Osteocyte (in vitro differentiated cells): ENCODE data around the gene GPR146. TPM values are rescaled to one million over a fixed set of nuclear protein-coding genes. Genes with fewer than 3 reads are reported as not detected.
"Not testable (repeated sequence)": the region's sequence is repeated elsewhere in the genome, so short reads cannot be mapped to it uniquely, and the experiment has no call there.

Experiments
- DNase-seq: peaks from one replicate; pipeline ENCODE4 v3.0.0; 2021; ENCODE audit warnings: mixed read lengths; ENCODE audit not compliant: unreplicated experiment; ENCODE audit errors: extremely low spot score
- H3K27ac Mint-ChIP-seq: one replicate; pipeline ENCODE4 v1.8.0; 2021; ENCODE audit warnings: mild to moderate bottlenecking, mixed read lengths; ENCODE audit not compliant: unreplicated experiment
- H3K27me3 Mint-ChIP-seq: one replicate; pipeline ENCODE4 v1.8.0; 2021; ENCODE audit warnings: mixed read lengths; ENCODE audit not compliant: unreplicated experiment
- H3K36me3 Mint-ChIP-seq: one replicate; pipeline ENCODE4 v1.8.0; 2021; ENCODE audit warnings: mixed read lengths; ENCODE audit not compliant: unreplicated experiment
- H3K4me1 Mint-ChIP-seq: one replicate; pipeline ENCODE4 v1.8.0; 2021; ENCODE audit warnings: mixed read lengths; ENCODE audit not compliant: unreplicated experiment
- H3K4me3 Mint-ChIP-seq: one replicate; pipeline ENCODE4 v1.8.0; 2021; ENCODE audit warnings: mild to moderate bottlenecking, moderate library complexity, mixed read lengths; ENCODE audit not compliant: unreplicated experiment
- H3K9me3 Mint-ChIP-seq: one replicate; pipeline ENCODE4 v1.8.0; 2021; ENCODE audit warnings: mixed read lengths; ENCODE audit not compliant: unreplicated experiment
- total RNA-seq: library from RNA; stranded (reverse); gene quantifications from 2 replicates; pipeline ENCODE4 v1.2.1, GENCODE V29; 2021
- TF ChIP-seq, protein P1 (sequence below): fragments of 200-600 bp; sonication (generic); IDR thresholded peaks from 2 replicates; pipeline ENCODE4 v1.5.0; 2021; ENCODE audit warnings: antibody characterized with exemption, mild to moderate bottlenecking, moderate library complexity

The GPR146 gene
- total RNA-seq, 1 donor from 2014 or later: 2.8 TPM

GRCh38 chr7:997404-998395 is 46.6 kb upstream of the GPR146 start:
- H3K27ac Mint-ChIP-seq: no peak overlapping the region
- peaks cover 11% of the 10 kb centered on the region for H3K4me1 Mint-ChIP-seq
- H3K27me3 Mint-ChIP-seq: no peaks in the 10 kb centered on the region
- DNase-seq: no peak
- no peak overlapping the region for H3K4me3 Mint-ChIP-seq
- H3K36me3 Mint-ChIP-seq: peaks cover 6% of the 10 kb centered on the region
- TF ChIP-seq, protein P1, sequence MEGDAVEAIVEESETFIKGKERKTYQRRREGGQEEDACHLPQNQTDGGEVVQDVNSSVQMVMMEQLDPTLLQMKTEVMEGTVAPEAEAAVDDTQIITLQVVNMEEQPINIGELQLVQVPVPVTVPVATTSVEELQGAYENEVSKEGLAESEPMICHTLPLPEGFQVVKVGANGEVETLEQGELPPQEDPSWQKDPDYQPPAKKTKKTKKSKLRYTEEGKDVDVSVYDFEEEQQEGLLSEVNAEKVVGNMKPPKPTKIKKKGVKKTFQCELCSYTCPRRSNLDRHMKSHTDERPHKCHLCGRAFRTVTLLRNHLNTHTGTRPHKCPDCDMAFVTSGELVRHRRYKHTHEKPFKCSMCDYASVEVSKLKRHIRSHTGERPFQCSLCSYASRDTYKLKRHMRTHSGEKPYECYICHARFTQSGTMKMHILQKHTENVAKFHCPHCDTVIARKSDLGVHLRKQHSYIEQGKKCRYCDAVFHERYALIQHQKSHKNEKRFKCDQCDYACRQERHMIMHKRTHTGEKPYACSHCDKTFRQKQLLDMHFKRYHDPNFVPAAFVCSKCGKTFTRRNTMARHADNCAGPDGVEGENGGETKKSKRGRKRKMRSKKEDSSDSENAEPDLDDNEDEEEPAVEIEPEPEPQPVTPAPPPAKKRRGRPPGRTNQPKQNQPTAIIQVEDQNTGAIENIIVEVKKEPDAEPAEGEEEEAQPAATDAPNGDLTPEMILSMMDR: no peak
- H3K9me3 Mint-ChIP-seq: no peaks in the 10 kb centered on the region

DNA sequence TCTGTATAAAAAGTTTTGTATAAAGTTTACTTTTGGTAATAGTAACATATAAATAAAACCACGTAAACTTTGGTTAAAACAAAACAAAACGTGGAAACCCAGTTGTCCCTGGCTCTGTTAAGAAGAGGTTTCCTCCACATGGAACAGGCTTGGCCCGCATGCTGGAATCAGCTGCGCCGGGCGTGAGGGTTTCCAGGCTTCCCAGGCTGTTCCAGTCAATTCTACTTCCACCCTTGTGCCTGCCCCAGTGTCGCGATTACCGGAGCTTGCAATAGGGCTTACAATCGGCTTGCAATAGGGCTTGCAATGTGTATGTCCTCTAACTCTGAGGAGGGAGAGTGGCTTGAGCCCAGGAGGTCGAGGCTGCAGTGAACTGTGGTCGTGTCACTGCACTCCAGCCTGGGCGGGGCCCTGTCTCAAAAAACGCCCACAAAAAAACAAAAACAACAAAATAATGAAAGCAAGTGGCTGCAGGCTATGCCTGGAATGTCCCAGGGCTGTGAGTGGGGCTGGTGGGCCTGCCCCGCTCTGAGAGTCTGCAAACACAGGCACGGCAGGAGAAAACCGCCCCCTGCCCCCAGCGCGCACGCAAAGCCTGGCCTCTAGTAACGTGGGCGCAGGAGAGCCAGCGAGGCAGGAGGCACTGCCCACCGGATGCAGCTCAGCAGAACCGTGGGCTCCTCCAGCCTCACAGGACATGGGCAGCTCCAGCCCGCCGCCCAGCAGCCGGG is 45.0 kb upstream of the GPR146 start:
- no peaks in the 10 kb centered on the region for H3K9me3 Mint-ChIP-seq
- no peak overlapping the region for H3K4me3 Mint-ChIP-seq
- peaks cover 6% of the 10 kb centered on the region for H3K36me3 Mint-ChIP-seq
- TF ChIP-seq, protein P1: no peak
- no peak overlapping the region for H3K27ac Mint-ChIP-seq
- peaks cover 2% of the 10 kb centered on the region for H3K4me1 Mint-ChIP-seq
- DNase-seq: no peak
- H3K27me3 Mint-ChIP-seq: no peaks in the 10 kb centered on the region

GRCh38 chr7:999941-1000935 is 44.1 kb upstream of the GPR146 start:
- peaks cover 6% of the 10 kb centered on the region for H3K36me3 Mint-ChIP-seq
- no peaks in the 10 kb centered on the region for H3K27me3 Mint-ChIP-seq

DNA sequence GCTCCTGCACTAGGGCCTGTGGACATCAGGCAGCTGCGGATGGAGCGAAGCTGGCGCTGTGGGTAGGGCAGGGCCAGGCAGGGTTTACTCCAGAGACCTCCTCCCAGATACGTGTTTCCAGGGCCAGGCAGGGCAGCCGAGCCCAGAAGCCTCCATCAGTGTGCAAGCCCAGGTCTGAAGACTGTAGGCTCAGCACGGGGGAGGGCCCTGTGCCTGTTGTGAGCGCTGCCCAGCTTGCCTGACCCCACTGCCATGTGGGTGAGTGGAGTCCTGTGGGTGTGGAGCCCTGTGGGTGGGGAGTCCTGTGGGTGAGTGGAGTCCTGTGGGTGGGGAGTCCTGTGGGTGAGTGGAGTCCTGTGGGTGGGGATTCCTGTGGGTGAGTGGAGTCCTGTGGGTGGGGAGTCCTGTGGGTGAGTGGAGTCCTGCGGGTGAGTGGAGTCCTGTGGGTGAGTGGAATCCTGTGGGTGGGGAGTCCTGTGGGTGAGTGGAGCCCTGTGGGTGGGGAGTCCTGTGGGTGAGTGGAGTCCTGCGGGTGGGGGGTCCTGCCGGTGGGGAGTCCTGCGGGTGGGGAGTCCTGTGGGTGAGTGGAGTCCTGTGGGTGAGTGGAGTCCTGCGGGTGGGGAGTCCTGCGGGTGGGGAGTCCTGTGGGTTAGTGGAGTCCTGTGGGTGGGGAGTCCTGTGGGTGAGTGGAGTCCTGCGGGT is 43.1 kb upstream of the GPR146 start:
- not testable (repeated sequence) for DNase-seq, H3K9me3 Mint-ChIP-seq, H3K4me3 Mint-ChIP-seq, H3K4me1 Mint-ChIP-seq, H3K36me3 Mint-ChIP-seq, H3K27ac Mint-ChIP-seq, H3K27me3 Mint-ChIP-seq

More at GRCh38 chr7:999941-1000935, 44.1 kb upstream of the GPR146 start:
- H3K27ac Mint-ChIP-seq: no peak overlapping the region
- H3K4me3 Mint-ChIP-seq: no peak overlapping the region
- H3K4me1 Mint-ChIP-seq: peaks cover 5% of the 10 kb centered on the region
- no peak for DNase-seq
- no peaks in the 10 kb centered on the region for H3K9me3 Mint-ChIP-seq
- TF ChIP-seq, protein P1: no peak

GRCh38 chr7:1002026-1002425 is 42.3 kb upstream of the GPR146 start:
- not testable (repeated sequence) for H3K27ac Mint-ChIP-seq, H3K36me3 Mint-ChIP-seq, H3K4me3 Mint-ChIP-seq, H3K9me3 Mint-ChIP-seq, H3K27me3 Mint-ChIP-seq, DNase-seq, H3K4me1 Mint-ChIP-seq

GRCh38 chr7:1002445-1002844 is 41.9 kb upstream of the GPR146 start:
- not testable (repeated sequence) for H3K36me3 Mint-ChIP-seq, H3K27me3 Mint-ChIP-seq, H3K4me1 Mint-ChIP-seq, DNase-seq, H3K4me3 Mint-ChIP-seq, H3K27ac Mint-ChIP-seq, H3K9me3 Mint-ChIP-seq
